ENCODE data around the gene EIF4E2.

Gene EIF4E2

DNA sequence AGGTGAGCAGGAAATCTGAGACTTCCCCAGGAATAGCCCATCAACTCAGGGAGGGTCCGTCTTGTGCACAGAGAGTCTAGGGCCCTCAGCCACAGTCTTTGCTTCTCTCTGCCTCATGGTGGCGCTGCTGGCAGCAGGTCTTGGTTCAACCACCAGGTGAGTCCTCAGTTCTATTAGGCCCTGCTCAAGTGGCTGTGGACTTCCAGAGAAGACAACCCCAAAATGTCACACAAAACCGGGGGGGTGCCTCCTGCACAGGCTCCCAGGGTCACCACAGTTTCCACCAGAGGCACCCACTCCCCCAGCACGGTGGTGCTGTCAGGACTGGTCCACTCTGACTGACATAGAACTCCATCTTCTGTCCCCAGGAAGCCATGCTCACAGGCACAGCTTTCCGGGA is 13.4 kb upstream of the EIF4E2 start:
- DNase-seq (ENCODE audit: low read depth), result no peak

DNA sequence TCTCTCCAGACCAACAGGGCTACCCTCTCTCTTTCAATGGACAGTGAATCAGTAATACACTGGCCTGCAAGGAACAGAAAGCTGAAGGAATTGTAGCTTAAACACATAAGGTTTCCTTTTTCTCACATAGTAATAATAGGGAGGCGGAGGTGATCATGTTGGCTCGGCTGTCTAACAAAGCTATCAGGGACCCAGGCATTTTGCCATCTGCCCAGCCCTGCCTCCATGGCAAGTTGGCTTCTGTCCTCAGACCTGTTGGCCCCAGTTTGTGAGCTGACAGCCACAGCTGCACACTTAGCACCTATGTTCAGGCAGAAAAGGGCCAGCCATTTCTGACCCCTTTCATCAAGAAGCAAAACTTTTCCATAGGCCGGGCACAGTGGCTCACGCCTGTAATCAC is 13.0 kb upstream of the EIF4E2 start:
- no peak for DNase-seq (ENCODE audit: low read depth)

DNA sequence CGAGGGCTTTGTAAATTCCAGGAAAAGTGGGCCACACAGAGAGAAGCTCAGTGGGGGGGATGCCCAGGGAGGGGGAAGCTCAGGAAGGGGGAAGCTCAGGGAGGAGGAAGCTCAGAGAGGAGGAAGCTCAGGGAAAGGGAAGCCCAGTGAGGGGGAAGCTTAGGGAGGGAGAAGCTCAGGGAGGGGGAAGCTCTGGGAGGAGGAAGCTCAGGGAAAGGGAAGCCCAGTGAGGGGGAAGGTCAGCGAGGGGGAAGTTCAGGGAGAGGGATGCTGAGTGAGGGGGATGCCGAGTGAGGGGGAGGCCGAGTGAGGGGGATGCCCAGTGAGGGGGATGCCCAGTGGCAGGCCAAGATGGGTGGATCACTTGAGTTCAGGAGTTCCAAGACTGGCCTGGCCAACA is 11.8 kb upstream of the EIF4E2 start:
- DNase-seq (ENCODE audit: low read depth), result no peak

DNA sequence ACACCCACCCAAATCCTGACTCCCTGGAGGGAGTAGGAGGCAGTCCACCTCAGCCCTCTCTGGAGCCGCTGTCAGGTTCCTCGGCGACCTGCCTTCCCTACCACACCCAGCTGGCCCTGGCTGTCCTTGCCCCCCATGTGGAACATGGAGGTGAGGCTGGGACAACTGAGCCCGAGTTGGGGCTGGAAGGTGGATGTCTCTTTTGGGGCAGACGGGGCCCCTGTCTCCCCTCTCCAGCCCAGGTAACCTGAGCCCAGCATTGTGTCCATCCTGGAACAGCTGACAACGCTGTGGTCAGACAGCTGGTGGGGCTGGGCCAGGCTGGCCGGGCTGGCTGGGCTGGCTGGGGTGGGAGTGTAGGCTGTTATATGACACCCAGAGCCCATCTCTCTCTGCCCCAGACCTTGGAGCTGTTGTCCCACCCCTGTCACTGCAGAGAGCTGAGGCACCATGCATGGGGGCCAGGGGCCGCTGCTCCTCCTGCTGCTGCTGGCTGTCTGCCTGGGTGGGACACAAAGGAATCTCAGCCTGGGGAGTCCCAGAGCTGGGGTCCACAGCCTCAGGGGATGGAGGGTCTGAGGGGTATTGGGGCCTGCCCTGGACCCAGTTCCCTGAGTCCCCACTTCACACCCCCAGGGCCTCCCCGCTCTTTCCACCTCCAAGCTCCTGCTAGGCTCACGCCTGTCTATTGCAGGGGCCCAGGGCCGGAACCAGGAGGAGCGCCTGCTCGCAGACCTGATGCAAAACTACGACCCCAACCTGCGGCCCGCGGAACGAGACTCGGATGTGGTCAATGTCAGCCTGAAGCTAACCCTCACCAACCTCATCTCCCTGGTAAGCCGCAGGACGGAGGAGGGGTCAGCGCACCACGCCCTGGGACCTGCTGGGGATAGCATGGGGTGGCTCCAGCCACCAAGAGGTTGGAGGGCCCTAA is 10.9 kb upstream of the EIF4E2 start, which contains the start of gene CHRNG:
CHRNG (plus strand) TSS at position 395 of the 934 bp plus-strand sequence; CDS start at position 451, 56 bp downstream.
- no peak for DNase-seq (ENCODE audit: low read depth)

- no peak for DNase-seq (ENCODE audit: low read depth)
Observed at GRCh38 chr2:232540441-232541041, 9.9 kb upstream of the EIF4E2 start.

DNA sequence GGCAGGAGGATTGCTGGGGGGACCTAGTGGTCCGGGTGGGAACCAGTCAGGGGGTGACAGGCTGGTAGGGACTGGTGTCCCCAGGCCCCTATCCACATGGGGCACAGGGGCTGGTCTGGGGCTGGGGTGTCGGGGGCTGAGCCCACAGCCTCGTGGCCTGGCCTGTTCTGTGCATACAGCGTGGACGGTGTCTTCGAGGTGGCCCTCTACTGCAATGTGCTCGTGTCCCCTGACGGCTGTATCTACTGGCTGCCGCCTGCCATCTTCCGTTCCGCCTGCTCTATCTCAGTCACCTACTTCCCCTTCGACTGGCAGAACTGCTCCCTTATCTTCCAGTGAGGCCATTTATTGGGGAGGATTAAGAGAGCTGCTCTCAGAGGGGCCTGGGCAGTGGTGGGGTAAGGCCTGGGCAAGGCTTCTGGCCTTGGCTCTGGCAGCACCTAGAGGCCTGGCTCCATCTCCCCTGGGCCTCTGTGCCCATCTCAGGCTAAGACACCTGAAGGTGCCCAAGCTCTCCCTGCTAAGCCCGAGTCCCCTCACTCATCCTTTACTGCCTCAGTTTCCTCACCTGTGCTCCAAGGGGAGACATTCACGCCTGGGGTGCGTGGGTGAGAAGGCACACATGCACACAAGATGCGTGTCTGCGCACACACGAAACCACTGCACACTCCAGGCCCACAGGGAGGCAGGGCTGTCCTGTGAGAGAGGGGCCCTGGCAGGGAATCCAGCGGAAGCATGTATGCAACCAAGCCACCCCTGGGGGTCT is 9.1 kb upstream of the EIF4E2 start:
- DNase-seq (ENCODE audit: low read depth), result no peak

DNA sequence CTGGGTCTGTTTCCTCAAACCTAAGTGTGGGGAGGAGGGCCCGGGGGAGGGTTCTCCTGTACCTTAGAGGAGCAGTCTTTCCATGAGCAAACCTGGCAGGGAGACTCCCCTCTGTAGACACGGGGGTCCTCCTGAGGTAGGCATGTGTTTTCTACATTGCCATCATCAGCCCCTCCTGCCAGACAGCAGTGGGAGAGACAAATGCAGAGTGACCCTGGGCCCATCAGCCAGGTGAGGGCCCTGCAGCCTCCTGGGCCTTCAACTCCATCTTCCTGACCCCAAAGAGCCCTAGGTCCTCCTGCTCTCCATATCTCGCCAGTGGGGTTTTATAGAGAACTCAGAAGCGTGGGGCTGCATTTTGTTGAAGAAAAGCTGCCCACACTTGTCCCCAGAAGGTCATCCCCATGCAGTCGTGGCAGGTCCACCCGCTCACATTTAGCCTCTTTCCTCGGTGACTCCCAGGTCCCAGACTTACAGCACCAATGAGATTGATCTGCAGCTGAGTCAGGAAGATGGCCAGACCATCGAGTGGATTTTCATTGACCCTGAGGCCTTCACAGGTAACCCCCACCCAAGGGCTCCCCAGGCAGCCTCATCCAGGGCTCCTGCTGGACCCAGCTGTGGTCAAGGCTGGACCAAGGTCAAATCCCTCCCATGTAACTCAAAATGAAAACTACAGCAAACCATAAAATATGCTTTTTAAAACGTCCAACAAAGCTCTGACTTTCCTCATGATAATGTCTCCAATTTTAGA is 8.4 kb upstream of the EIF4E2 start:
- no peak for DNase-seq (ENCODE audit: low read depth)

- no peak for DNase-seq (ENCODE audit: low read depth)
Observed at GRCh38 chr2:232542715-232543467, 7.6 kb upstream of the EIF4E2 start.

DNA sequence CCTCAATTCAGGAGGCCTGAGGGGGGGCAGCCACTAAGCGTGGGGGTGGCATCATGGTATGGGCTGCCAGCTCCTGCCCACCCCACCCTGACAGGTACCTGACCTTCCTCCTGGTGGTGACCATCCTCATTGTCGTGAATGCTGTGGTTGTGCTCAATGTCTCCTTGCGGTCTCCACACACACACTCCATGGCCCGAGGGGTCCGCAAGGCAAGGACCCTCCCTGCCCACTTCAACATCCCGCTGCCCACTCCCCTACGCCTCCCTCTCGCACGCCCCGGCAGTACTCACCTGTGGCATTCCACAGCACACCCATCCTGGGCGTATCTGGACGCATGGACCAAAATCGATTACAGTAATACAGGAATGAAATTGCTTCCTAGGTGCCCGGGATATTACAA is 7.0 kb upstream of the EIF4E2 start:
- no peak for DNase-seq (ENCODE audit: low read depth)

- DNase-seq (ENCODE audit: low read depth), result no peak
Observed at GRCh38 chr2:232543928-232544631, 6.4 kb upstream of the EIF4E2 start.

- DNase-seq (ENCODE audit: low read depth), result no peak
Observed at GRCh38 chr2:232544674-232545073, 5.8 kb upstream of the EIF4E2 start.

DNA sequence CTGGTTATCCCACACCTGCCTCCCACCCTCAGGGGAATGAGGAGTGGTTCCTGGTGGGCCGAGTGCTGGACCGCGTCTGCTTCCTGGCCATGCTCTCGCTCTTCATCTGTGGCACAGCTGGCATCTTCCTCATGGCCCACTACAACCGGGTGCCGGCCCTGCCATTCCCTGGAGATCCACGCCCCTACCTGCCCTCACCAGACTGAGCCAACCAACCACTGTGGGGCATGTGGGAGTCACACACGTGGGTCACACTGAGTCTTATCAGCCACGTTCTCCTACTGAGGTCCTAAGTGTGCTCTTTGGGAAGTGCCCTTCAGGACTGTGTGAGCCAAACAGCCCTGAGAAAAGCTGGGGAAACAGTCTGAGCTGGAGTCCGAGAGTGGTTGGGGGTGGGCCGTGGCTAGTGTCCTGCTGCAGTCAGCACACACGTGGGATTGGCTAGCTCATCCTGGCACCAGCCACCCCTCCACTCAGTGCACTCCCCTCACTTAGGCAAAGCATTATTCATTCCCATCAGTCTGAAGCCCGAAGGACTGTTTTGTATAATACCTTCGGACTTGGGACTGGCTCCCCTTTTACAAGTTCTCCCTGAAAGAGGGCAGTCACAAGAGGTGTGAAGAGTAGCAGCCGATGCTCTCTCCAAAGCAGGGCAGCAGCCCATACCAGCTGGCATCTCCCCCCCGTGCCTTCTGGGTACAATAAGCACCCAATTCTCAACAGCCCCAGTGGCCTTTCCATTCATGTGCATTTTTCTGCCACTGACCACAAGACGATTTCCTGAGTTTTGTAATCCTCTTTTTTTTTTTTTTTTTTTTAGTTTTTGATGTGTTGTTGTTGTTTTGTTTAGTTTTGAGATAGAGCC is 4.7 kb upstream of the EIF4E2 start:
- DNase-seq (ENCODE audit: low read depth), result no peak

GRCh38 chr2:232547991-232548390 is 2.5 kb upstream of the EIF4E2 start:
- no peak for DNase-seq (ENCODE audit: low read depth)

GRCh38 chr2:232549655-232550353 is 685 bp upstream of the EIF4E2 start:
- no peak for DNase-seq (ENCODE audit: low read depth)

DNA sequence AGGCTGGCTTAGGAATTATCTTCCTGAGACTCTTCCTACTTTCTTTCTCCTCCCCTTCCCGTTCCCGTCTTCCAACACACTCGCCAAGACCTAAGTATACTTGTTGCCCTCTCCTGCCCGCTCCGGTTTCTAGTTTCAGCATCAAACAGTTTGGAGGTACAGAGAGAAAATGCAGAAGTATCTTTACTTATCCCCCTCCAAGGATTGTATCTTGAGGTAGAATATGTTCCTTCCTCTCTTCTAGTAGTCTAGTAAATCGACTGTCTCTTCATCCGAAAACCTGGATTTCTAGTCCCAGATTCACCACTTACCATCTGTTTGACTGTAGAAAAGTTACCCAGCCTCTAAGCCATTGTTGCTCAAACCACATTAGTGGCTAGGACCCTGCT is 755 bp downstream of the EIF4E2 start:
- DNase-seq (ENCODE audit: low read depth), result no peak

DNA sequence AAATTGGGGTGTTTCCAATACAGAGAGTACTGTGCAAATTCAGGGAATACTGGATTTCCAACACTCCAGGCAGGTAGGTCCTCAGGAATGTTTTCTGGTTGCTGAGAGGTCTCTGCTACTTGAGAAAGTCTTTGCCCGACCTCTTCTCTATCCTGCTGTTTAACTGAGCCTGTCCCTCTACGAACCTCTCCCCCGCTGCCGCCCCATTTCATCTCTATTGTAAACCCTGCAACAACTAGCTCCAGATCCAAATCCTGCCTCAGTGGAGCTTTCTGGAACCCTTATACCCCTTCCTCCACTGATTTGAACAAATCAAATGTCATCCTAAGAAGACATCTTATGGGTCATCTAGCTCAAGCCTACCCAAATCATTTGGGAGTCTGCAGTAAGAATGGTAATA is 1.3 kb downstream of the EIF4E2 start:
- no peak for DNase-seq (ENCODE audit: low read depth)

DNA sequence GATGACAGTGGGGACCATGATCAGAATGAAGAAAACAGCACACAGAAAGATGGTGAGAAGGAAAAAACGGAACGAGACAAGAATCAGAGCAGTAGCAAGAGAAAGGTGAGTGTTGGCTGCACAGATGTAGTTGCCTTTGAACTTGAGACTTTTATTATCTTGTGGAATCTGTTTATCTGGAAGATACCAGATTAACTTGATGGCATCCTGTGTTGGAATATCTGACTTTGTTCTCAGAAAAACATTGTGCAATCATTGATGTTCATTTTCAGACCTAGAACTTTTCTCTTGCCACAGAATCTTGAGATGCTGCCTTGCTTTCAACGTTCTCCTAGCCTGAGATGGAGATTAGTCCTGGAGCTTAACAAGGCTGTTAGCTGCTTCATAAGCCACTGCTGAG is 5.9 kb downstream of the EIF4E2 start:
- no peak for DNase-seq (ENCODE audit: low read depth)

DNA sequence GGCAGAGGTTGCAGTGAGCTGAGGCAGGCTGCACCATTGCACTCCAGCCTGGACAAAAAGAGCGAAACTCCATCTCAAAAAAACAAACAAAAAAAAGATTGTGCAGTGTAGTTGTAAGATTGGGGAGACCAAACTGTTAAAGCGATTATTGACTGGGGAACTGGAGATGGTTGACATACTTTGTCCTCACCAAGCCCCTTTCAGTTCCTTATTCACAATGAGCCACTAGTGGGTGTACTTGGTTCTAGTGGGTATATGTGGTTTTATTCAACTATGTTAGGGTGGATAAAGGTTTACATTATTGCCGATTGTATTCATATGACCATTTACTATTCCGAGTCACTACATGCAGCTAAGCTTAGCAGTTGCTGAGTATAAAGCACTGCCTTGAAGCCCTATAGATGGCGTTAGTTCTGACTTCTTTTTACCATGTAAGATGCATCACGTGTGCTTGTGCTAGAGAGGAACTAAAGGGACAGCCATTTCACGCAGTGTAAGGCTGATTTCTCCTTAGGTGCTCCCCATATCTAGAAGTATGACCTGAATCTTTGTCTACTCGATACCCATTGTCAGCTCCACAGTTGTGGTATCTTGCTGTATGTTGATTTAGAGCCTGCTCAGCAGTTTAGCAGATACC is 12.1 kb downstream of the EIF4E2 start:
- DNase-seq (ENCODE audit: low read depth), result no peak

GRCh38 chr2:232563580-232563979 is 13.1 kb downstream of the EIF4E2 start:
- DNase-seq (ENCODE audit: low read depth), result no peak
